ENCODE data around the gene TXLNB.
"Not testable (repeated sequence)": the region's sequence is repeated elsewhere in the genome, so short reads cannot be mapped to it uniquely, and the experiment has no call there.

Gene TXLNB

DNA sequence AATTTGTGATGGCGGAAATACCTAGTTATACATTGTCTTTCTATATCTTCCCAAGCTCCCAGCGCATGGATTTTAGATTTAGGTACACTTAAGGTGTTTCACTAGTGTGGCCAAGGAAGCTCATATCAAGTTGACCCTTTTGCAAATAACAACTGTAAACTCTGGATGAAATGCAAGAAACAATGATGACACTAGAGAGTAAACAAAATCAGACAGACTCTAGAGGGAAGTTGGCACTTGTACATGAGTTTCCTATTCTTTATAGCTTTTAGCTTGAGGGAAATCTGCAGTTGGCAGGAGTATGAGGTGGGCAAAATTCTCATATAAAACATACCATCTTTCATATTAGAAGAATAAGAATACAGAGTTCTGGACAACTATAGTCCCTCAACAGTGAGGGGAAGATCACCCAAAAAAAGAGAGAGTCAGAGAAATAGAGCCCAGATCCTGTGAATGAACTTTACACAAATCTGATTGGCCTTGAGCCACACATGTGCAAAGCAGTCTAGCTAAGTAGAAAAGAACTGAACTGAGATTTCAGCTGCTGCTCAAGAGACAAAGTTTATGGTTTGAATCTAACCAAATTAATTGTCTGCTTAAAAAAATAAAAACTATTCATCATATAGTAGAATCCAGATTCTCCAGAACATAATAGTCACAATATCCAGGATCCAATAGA lies 26.1 kb downstream of the TXLNB start:
- no peak for DNase-seq

DNA sequence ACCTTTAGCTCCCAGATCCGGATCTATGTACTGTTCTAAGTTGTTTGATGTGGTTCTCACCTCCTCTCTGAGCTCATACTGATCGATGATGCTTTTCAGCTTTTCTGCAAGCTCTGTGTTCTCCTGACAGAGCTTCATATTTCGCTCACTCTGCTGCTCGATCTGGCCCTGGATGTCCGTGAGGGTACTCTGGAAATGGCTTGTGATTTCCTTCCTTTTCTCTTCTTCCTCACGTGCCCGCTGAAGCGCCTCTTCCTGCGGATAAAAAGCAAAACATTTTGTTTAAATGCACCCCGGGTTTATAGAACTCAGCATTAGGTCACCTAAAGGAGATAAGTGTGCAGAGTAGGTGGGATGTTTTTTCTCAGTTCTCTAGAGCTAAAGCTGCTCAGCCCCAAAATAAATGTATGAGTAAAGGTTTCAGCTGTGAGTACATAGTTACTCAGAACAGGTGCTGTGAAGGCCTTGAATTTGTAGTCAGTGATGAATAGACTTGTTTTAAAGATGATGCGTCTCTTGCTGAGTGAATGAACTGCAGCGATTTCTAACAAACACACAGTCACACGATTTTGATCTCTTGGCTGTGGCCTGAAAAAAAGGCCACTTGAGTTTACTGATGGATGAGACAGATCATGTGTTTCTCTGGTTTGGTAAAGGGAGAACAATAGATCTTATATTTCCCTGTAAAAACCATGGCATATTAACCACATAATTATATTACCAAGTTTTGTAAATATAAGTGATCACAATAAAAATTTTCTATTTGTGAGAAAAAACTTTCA lies 29.1 kb downstream of the TXLNB start:
- DNase-seq = no peak

- DNase-seq = no peak
Observed at GRCh38 chr6:139257821-139258398, 33.9 kb downstream of the TXLNB start.

- no peak for DNase-seq
Observed at GRCh38 chr6:139257291-139257690, 34.5 kb downstream of the TXLNB start.

GRCh38 chr6:139256087-139256486 lies 35.7 kb downstream of the TXLNB start:
- DNase-seq = no peak

- no peak for DNase-seq
Observed at GRCh38 chr6:139254196-139254595, 37.6 kb downstream of the TXLNB start.

GRCh38 chr6:139253656-139254055 lies 38.1 kb downstream of the TXLNB start:
- no peak for DNase-seq

GRCh38 chr6:139251691-139252390 lies 40.0 kb downstream of the TXLNB start:
- no peak for DNase-seq

- no peak for DNase-seq
Observed at GRCh38 chr6:139251045-139251690, 40.6 kb downstream of the TXLNB start.

DNA sequence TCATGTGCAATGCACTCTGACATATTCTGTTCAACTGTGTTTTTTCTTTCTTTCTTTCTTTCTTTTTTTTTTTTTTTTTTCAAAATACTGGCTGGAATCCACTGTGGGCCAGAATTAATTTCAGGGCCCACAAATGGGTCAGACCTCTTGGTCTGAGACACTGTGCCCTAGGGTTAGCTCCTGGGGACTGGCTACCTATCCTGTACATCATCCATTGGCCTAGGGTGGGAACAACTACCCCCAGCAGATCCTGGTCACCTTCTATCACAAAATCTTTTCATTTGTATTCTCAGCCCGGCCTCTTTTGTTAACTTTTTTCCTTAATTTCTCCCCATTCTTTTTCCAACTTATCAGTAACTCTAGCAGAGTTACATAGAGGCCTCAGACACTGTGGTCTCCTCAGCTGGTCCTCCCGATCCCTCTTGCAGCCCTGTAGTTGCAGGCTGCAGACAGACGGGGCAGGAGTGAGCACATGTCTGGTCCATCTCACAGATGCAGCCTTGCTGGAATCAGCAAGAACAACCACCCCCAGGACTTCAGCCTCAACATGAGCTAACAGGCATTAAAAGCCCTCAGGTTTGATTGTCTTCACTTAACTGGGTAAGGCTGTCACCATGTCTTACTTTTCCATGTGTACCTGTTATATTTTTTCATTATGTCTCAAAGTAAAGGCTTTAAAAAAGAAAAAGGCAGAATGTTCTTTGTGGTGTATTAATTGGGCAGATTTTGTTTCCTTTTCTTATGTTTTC lies 41.3 kb downstream of the TXLNB start:
- DNase-seq = peak; percentile 28

DNA sequence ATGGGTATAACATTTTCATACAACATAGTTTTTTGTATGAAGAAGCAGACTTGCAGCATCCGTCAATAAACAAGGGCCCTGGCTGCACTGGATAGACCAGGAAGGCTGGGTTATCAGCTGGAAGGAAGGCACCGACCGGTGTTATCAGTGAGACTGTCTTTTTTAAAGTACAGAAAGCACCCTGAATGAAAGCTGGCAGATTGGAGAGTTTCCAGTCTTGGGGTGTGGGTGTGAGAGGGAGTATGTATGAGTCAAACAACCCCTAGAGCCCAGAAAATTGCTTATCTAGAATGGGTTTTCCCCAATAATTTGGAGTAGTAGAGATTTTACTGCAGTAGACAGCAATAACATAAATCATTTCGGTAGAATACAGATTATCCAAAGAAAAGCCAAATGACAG lies 42.4 kb downstream of the TXLNB start:
- no peak for DNase-seq

GRCh38 chr6:139248911-139249310 lies 42.9 kb downstream of the TXLNB start:
- DNase-seq = no peak

DNA sequence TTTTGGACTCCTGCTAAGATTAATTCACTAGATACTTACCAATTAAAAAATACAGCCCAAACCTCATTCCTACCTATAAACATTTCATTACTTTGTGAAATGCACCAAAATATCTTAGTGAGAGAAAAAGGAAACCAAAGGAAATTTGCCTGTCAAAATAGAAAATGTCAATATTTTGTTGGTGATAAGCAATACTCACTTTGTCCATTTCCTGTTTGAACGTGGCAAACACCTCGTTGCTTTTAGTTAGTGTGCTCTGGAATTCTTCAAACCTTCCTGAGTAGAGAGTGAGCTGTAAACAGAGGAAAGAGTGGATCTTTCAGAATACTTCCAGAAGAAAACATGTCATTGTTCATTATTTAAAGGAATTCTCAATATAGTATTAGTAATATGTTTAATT lies 44.2 kb downstream of the TXLNB start:
- no peak for DNase-seq

GRCh38 chr6:139243536-139243935 lies 48.3 kb downstream of the TXLNB start:
- no peak for DNase-seq

DNA sequence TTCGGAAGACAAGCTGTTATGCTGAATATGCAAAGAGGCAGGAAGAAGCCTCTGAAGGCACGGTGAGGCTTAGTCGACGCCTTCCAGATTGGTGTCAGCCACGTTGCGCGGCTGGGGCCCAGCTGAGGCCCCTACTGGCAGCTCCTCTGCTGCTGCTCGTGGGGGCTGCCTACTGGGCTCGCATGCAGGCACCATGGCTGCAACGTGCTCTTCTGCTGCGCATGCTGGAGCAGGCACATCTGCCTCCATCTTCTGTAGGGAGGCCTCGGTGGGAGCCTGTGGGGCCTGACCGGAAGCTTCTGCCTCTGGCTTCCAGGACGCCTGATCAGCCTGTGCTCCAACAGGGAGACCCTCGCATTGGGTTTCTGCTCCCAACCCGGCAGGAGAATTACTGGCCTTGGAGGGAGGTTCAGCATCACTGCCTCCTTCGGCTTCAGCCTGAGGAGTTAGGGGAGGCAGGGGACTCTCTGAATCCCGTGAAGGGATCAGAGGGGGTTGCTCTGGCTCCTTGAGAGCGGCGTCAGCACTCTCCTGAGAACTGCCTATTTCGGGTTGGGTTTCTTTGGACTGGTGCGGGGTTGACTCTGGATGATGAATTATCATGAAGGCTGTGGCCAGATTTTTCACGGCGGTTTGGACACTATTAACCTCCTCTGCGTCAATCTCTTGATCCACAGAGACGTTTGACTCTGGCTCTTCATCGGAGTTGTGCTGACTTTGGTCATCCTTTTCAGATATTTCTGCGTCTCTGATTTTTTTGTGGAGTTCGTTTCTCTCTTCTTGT lies 49.1 kb downstream of the TXLNB start:
- no peak for DNase-seq

GRCh38 chr6:139240161-139241010 lies 51.4 kb downstream of the TXLNB start:
- DNase-seq = no peak

DNA sequence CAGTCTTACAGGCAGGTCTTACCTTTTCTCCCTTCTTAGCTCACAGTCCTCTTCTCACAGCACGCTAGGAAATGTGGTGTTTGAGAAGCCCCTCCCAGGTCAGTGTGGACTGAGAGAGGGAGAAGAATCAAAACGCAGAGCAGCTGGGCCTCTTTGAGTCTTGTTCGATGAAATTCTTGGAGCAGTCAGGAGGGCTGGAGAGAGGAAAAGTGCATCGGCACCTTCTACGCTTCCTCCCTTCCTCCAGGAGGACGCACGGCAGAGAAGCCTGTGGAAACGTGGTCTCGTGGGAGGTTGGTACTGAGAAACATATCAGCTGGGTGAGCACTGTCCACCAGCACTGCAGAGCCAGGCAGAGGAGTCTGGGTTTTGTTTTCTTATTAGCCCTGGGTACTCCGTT lies 52.7 kb downstream of the TXLNB start:
- DNase-seq = no peak

- DNase-seq = no peak
Observed at GRCh38 chr6:139236105-139236504, 55.7 kb downstream of the TXLNB start.

- DNase-seq = no peak
Observed at GRCh38 chr6:139235661-139236060, 56.1 kb downstream of the TXLNB start.

- not testable (repeated sequence) for DNase-seq
Observed at GRCh38 chr6:139234193-139234592, 57.6 kb downstream of the TXLNB start.
